GM21619 (cell line): ENCODE measurements around the gene KIF2C.

Source experiments
- ATAC-seq: cut with Tn5 transposase; IDR thresholded peaks from one replicate; pipeline ENCODE4 v1.9.1; 2021; ENCODE audit not compliant: unreplicated experiment

KIF2C gene

DNA sequence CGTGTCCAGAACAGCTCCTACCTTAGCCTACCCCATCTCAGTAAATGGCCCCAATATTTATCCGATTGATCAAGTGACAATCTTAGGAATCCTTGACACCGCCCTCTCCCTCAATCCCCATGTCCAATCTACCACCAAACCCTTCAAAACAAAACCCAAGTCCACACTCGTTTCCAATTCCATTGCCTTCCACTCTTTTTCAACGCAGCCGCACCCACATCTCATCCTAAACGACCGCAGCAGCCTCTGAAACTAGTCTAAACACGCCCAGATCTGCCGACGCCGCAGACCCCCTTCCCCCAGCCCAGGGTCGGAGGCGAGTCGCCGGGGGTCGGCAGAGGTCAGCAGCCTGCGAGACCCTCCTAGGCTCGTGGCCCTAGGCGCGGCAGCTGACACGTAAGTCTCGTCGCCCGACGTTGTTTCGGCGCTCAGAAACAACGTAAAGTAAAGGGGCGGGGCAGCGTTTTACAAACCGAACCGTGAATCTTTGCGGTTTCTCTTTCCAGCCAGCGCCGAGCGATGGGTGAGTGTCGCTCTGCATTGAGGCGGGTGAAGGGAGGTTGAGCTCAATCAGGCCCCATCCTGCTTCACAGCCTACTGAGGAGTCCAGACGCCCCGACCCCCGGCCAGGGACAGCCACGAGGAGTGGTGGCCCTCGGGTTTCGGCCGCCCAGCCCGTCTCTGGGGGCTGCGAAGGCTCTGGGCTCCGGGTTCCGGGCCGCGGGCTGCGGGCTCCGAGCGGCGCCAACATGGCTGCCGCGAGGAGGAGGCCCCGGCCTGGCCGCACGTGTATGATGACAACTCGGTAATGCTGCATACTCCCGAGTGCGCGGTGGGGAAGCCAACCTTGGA, 35.7 kb downstream of the KIF2C start, which contains the start of gene RPS8:
TSS of gene RPS8 (plus strand) at position 463 of the 852 bp plus-strand sequence. CDS start at position 520, 57 bp downstream.
- peak; percentile 76 for ATAC-seq

DNA sequence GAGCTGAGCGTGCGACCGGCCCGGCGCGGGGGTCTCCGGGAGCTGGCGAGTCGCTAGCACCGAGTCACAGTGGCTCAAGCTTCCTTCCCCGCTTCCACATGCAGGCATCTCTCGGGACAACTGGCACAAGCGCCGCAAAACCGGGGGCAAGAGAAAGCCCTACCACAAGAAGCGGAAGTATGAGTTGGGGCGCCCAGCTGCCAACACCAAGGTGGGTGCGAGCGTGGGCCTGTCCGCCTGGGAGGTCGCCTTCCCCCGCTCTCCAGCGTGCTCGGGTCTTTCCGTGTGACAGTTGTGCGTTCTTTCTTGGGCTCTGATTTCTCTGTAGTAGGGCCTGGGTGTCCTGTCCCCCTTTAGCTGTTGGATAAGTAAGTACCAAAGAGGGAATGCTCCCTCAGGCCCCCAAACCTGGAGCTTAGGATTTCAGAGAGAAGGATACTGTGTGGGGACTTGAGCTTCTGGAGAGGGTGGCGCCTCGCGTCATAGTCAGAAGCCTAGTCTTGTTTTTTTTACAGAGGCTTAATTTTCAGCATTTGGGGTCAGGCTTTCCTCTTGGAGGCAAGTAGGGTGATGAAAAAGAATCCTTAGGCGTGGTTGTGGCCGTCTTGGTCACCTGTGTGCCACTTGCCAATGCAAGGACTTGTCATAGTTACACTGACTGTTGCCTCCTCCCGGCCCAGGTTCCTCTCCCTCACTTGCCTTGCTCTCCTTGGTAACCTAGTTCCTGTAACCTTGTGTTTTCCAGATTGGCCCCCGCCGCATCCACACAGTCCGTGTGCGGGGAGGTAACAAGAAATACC, 36.5 kb downstream of the KIF2C start:
- ATAC-seq: no peak

DNA sequence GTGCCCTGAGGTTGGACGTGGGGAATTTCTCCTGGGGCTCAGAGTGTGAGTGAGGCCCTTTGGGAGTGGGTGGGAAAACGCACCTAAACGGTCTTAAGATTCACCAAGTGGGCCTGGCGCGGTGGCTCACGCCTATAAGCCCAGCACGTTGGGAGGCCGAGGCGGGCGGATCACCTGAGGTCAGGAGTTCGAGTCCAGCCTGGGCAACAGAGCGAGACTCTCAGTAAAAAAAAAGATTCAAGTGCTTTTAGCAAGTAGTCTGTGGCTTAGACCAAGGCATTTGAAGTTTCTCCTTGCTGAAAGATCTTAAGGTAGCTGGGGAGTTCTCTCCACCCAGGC, 37.1 kb downstream of the KIF2C start:
- ATAC-seq: no peak

DNA sequence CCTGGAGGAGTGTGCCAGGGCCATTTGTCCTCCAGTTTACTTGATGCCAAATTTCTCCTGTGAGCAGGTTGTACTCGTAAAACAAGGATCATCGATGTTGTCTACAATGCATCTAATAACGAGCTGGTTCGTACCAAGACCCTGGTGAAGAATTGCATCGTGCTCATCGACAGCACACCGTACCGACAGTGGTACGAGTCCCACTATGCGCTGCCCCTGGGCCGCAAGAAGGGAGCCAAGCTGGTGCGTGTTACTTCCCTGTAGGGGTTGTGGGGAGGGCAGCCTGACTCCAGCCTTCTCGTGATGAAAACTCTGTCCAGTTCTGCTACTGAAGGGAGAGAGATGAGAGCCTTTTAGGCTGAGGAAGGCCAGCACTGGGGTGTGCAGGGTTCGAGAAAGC, 37.9 kb downstream of the KIF2C start:
- no peak for ATAC-seq

DNA sequence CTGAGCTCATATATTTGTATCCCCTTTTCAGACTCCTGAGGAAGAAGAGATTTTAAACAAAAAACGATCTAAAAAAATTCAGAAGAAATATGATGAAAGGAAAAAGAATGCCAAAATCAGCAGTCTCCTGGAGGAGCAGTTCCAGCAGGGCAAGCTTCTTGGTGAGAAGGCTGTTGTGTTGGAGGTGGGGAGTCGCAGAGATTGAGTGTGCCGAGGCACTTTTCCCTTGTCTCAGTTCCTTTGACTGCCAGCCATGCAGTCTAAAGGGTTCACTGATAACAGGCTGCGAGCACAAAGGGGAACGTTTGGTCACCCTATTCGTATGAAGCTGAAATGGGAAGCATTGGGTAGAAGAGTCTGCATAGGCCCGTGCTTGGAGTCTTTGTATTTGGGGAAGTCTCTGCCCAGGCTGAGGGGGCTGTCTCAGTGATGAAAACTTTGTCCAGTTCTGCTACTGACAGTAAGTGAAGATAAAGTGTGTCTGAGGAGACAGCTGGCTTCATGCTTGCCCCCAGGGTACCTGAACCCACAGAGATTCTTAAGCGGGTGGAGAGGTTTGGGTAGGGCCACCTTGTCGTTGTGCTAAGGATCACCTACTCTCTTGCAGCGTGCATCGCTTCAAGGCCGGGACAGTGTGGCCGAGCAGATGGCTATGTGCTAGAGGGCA, 38.5 kb downstream of the KIF2C start:
- ATAC-seq: no peak

DNA sequence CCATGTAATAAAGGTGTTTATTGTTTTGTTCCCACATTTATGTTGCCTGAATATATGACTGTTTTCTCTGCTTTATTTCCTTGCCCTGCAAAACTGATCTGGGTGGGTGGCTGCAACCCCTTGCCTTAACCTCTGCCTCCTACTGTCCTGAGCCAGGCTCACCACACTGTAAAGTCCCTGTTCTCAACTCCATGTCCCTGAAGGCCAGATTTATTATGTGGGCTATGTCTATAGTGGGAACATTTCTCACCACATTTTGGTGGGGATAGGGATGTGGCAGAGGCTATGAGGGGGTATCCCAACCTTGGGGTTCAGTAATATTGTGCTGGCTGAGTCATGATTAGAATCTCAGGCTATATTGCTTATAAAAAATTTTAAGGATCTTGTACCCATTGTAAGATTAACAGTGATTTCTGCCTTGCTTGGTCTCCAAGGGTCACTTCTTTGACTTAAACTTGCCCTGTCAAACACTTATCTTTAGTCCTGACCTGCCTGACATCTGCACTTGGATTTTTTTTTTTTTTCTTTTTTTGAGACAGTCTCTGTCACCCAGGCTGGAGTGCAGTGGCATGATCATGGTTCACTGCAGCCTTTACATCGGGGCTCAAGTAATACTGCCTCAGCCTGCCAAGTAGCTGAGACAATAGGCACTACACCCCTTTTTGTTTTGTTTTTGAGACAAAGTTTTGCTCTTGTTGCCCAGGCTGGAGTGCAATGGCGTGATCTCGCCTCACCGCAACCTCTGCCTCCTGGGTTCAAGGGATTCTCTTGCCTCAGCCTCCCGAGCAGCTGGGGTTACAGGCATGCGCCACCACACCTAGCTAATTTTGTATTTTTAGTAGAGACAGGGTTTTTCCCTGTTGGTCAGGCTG, 39.3 kb downstream of the KIF2C start:
- no peak for ATAC-seq

DNA sequence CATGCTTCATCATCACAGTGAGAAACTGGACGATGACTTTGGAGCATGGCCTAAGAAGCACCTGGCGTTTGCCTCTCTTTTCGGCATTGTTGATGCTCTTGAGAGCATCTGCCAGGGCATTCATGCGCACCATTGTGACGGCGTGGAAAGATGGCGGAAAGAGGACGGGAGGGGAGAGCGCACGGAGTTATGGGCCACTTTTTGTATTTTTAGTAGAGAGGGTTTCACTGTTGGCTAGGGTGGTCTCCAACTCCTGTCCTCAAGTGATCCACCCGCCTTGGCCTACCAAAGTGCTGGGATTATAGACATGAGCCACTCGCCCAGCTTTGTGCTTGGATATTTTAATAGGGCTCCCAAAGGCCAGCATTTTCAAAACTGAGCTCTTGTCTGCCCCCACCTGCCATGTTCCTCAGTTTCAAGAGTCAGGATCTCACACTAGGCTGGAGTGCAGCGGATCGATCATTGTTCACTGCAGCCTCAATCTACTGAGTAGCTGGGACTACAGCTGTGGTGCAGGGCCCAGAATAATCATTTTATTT, 41.0 kb downstream of the KIF2C start:
- ATAC-seq: no peak

DNA sequence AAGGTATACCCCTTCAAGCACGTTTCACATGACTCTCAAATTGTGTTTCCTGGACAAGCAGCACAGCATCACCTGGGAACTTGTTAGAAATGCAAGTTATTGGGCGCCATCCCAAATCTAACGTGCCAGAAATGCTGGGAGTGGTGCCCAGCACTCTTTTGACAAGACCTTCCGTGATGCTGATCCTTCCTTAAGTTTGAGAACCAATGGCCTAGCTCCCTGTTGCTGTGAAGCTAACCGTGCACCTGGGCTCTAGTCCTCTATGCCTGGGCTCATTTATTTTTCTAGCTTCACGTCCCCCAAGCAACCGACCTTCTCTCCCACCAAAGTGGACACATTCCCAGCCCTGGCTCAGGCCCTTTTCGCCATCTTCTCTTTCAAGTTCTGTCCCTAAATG, 44.1 kb downstream of the KIF2C start:
- no peak for ATAC-seq

DNA sequence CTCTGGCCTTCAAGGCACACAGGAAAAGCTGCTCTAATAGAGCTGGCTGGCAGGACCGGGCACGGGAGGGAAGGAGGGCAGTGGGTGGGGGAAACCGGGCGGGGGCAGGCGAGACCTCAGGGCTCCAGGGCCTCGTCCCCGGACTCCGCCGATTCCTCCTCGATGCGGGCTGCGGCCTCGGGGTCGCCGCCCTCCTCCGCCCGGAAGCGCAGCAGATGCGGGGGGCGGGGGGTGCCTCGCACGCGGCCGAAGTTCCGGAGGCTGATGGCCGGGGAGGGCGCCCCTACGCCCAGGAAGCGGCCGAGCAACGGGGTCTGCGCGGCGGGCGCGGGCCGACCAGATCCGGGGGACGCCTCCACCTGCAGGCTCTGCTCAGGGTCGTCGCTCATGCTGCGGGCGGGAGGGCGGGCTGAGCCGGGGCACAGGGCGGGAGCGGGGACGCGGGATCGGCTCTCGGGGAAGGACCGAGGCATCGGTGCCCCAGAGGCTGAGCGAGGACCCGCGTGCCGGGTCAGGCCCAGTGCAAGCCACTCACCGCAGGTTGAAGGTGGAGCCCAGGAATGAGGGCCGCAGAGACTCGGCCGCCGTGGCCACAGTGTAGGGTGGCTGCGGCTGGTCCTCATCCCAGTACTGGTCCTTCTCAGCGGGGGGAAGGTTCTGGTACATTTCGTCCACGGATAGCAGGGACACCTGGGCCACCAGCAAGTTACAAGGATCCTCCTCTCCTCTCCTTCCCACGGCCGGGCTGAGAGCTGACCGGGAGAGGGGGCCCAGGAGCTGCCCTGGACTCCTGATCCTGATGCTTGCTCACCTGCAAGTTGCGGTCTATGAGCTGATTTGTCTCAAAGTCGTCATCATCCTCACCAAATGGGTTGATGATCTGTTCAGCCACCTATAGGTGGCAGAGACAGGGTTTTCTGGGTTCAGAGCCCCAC, 44.7 kb downstream of the KIF2C start:
- ATAC-seq: no peak

DNA sequence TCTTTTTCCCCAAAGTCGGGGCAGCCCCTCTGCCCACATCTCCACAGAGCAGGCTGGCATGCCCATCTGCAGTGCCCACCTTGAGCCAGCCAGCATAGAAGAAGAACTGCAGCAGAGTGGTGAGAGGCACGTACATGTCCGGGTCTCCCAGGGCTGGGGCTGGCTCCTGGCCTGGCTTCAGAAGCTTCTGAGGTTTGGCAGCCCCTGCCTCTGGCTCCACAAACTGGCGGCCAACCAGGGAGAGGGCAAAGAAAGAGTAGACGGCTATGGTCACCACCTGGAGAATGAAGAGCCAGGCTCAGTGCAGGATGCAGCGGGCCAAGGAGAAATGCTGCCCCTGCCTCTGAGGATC, 45.4 kb downstream of the KIF2C start:
- ATAC-seq: no peak

DNA sequence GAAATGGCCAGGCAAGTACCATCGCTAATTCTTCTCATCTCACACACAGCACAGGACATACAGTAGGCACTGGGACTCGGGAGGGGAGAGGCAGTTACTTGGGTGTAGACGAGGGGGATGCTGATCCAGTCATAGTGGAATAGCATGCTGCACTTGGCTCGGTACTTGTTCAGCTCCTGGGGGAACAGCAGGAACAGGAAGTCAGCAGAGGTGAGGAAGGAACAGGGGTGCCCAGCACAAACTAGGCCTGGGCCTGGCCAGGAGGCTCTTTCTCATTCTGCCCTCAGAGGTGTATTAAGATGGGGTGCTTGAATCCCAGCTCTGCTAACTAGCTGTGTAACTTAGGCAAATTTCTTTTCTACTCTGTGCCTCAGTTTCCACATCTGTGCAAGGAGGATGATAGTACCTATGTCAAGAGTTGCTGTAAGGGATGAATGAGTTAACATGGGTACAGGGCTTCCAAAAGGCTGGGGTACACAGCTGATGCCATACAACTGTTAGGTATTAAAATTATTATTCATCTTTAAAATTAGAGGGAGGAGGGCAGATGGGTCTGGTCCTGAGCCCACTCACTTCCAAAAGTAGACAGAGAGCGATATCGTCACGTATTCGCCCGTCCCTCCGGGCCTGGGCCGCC, 46.0 kb downstream of the KIF2C start:
- ATAC-seq: no peak

DNA sequence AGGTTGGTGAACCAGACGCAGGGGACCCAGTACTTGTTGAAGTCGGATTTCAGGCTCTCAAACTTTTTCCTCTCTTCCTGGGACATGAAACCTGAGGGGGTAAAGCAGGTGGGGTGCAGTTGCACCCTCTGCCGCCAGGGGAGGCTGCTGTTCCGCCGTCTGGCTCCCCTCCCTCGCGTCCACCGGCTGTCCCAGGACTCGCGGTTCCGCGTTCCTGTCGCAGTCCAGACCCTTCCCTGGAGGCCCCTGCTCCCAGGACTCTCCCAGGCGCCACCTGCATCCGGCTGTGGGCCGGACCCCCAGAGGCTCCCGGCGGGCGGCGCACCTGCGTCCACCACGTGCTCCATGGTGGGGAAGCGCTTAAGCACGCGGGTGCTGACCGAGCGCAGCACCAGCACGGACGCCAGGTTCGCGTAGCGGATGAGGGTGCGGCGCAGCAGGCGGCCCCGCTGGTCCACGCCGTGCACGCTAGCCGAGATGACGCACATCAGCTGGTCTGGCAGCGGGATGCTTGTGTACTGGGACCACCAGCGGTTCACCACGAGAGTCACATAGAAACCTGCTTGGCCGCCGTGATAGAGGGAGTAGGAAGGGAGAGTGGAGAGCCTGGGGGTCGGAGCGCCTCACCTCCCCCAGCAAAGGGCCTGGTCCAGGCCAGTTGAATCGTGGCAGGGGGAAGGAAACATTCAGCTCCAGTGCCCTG, 46.7 kb downstream of the KIF2C start:
- ATAC-seq: peak; percentile 52

DNA sequence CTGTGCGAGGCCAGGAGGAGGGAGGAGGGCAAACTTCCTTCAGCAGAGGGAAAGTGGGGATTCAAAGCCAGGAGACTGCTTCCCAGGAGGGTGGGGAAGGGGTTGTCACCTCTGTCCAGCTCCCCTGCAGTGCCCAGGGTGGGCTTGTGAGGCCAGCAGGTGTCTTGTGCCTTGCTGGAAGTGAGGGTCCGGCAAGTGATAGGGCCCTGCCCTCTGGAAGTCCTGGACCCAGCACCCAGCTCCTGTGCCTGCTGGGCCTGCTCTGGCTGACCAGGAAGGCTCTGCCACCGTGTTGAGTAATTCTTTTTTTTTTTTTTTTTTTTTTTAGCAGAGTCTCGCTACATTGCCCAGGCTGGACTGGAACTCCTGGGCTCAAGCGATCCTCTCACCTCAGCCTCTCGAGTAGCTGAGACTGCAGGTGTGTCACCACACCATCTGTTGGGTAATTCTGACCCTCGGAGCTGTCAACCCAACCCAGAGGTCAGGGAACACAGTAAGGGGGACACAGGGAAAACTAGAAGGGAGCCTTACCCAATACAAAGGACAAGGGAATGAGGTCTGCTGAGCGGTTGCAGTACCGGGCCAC, 47.3 kb downstream of the KIF2C start:
- ATAC-seq: no peak

DNA sequence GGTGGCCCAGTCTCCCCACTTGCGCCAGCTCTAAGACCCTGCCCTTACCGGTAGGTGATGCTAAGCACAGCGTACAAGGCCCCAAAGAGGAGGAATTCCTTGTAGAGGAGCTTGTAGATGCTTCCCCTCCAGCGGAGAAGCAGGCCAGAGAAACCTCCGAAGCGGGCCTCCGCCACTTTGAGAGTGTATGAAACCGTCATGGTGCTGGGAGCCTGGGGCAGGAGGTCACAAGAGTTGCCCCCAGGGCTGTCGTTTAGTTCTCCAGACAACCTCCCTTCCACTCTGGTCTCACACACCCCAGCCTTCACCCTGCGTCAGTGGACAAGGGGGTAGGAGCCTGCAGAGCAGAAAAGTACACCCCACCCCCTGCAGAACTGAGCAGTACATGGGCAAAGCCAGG, 47.9 kb downstream of the KIF2C start:
- ATAC-seq: no peak

DNA sequence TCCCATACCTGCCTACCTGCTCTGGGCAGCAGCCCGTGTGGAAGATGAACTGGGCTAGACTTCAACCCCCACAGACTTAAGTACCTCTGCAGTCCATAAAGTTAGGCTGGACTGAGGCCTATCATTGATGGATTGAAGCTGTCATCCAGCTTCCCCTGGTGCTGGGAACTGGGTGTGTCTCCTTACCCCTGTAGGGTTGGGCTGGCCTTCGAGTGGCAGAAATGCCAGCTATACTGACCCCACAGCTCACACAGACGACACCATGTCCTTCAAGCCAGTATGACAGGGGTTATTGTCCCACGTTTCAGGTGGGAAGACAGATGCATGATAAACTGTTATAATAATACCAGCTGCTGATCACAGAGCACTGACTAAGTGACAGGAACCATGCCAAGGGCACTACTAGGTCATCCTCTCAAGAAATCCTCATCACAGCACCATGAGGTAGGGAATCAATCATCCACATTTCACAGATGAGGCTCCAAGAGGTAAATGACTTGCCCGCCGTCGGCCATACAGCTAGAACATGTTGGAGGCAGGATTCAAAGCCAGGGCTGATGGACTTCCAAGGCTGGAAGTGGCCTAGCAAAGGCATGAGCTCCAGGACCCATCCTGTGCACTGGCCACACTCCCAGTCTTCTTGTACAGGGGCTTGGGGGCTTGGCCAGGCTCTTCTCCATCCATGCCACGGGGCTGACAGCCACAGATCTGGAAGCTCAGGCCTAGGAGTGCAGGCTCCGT, 48.7 kb downstream of the KIF2C start, which contains the start of gene BEST4:
TSS of gene BEST4 (minus strand) at position 51 of the 741 bp plus-strand sequence. CDS start 465 bp downstream, outside the sequence.
- no peak for ATAC-seq

DNA sequence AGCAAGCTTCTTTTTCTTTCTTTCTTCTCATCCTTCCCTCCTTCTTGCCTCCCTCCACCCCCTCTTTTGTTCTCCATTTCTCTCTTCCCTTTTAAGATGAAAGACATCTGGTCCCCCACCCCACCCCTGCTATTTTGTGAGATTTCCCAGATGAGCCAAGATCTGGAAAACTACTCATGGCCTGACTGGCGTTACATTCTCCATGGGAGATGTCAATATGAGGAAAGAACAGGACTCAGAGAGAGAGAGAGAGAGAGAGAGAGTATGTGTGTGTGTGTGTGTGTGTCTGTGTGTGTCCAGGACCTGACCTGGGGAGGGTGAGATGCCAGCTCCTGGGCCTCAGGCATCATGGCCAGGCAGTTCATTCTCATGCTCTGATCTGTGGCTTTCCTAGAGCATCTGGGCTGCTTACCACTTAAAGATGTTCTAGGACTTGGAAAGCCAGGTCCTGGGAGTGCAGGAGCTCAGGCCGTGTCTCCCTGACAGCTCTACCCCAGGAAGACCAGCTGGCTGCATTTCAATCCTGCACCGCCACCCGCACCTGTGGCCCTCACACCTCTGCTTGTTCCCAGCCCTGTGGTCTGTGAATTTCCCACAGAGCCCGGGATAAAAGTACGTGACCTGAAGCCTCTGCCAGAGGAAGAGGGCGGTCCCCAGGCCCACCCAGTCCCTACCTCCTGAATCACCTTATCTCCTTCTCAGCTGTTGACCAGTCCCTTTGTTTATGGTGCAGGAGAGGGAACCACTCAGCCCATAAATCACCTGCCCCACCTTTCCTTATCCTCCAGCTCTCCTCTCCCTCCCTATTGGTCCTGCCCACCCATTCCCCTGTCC, 51.5 kb downstream of the KIF2C start:
- no peak for ATAC-seq
